ENCODE data around the gene CAND2.
A peak's percentile ranks its signal among the peaks of the same experiment; 100 is the strongest.

The CAND2 gene

GRCh38 chr3:12796171-12797123, at the start of gene CAND2:
TSS of gene CAND2 (plus strand) at chr3:12796680. CDS start at chr3:12796721, 41 bp downstream.
- DNase-seq (ENCODE audit: low read depth in 3 of 3, low spot score in 1 of 3): peak in 1 of 3 donors; percentile 29

GRCh38 chr3:12748477-12748876, 48.0 kb upstream of the CAND2 start:
- no peak for DNase-seq (ENCODE audit: low read depth in 3 of 3, low spot score in 1 of 3)

GRCh38 chr3:12750223-12750622, 46.3 kb upstream of the CAND2 start:
- DNase-seq (ENCODE audit: low read depth in 3 of 3, low spot score in 1 of 3): no peak

- peak in 1 of 3 donors; percentile 4 for DNase-seq (ENCODE audit: low read depth in 3 of 3, low spot score in 1 of 3)
Observed at GRCh38 chr3:12750658-12751071, 45.8 kb upstream of the CAND2 start.

GRCh38 chr3:12751571-12751970, 44.9 kb upstream of the CAND2 start:
- DNase-seq (ENCODE audit: low read depth in 3 of 3, low spot score in 1 of 3): no peak

GRCh38 chr3:12752102-12752501, 44.4 kb upstream of the CAND2 start:
- DNase-seq (ENCODE audit: low read depth in 3 of 3, low spot score in 1 of 3): no peak

- DNase-seq (ENCODE audit: low read depth in 3 of 3, low spot score in 1 of 3): no peak
Observed at GRCh38 chr3:12752809-12753208, 43.7 kb upstream of the CAND2 start.

- no peak for DNase-seq (ENCODE audit: low read depth in 3 of 3, low spot score in 1 of 3)
Observed at GRCh38 chr3:12753275-12754028, 43.0 kb upstream of the CAND2 start.

GRCh38 chr3:12754313-12754712, 42.2 kb upstream of the CAND2 start:
- no peak for DNase-seq (ENCODE audit: low read depth in 3 of 3, low spot score in 1 of 3)

- no peak for DNase-seq (ENCODE audit: low read depth in 3 of 3, low spot score in 1 of 3)
Observed at GRCh38 chr3:12755754-12756153, 40.7 kb upstream of the CAND2 start.

- no peak for DNase-seq (ENCODE audit: low read depth in 3 of 3, low spot score in 1 of 3)
Observed at GRCh38 chr3:12756175-12756574, 40.3 kb upstream of the CAND2 start.

- no peak for DNase-seq (ENCODE audit: low read depth in 3 of 3, low spot score in 1 of 3)
Observed at GRCh38 chr3:12756635-12757034, 39.8 kb upstream of the CAND2 start.

GRCh38 chr3:12758025-12758781, 38.3 kb upstream of the CAND2 start:
- no peak for DNase-seq (ENCODE audit: low read depth in 3 of 3, low spot score in 1 of 3)

- DNase-seq (ENCODE audit: low read depth in 3 of 3, low spot score in 1 of 3): no peak
Observed at GRCh38 chr3:12759097-12759679, 37.3 kb upstream of the CAND2 start, which contains the start of gene TMEM40. TSS of gene TMEM40 (minus strand) at chr3:12759259. CDS start at chr3:12749832, 9,427 bp downstream.

GRCh38 chr3:12759693-12760565, 36.6 kb upstream of the CAND2 start:
- DNase-seq (ENCODE audit: low read depth in 3 of 3, low spot score in 1 of 3): no peak

GRCh38 chr3:12764171-12764776, 32.2 kb upstream of the CAND2 start:
- no peak for DNase-seq (ENCODE audit: low read depth in 3 of 3, low spot score in 1 of 3)

GRCh38 chr3:12766541-12766940, 29.9 kb upstream of the CAND2 start:
- no peak for DNase-seq (ENCODE audit: low read depth in 3 of 3, low spot score in 1 of 3)

- no peak for DNase-seq (ENCODE audit: low read depth in 3 of 3, low spot score in 1 of 3)
Observed at GRCh38 chr3:12768579-12769527, 27.6 kb upstream of the CAND2 start.

Data from stimulated activated CD4-positive, alpha-beta T cell treated with anti-CD3 and anti-CD28 coated beads, TNF-alpha, amount 100 ng/mL, for 1 hour (primary cell).